Dendritic cell treated with granulocyte-macrophage colony-stimulating factor and Interleukin-4, amounts not matched to agents 40 ng/mL and 50 ng/mL, for 4 days (primary cell): ENCODE results near the gene PPT2.
A peak's percentile ranks its signal among the peaks of the same experiment; 100 is the strongest.

ENCODE experiments used
- H3K27ac Mint-ChIP-seq: one replicate; pipeline ENCODE4 v1.8.0; 2022; ENCODE audit warnings: mild to moderate bottlenecking, mixed read lengths
- H3K27me3 Mint-ChIP-seq: one replicate; pipeline ENCODE4 v1.8.0; 2022; ENCODE audit warnings: mild to moderate bottlenecking, mixed read lengths
- H3K36me3 Mint-ChIP-seq: one replicate; pipeline ENCODE4 v1.8.0; 2022; ENCODE audit warnings: low read depth, mixed read lengths
- H3K4me1 Mint-ChIP-seq: one replicate; pipeline ENCODE4 v1.8.0; 2022; ENCODE audit warnings: low read depth, mixed read lengths
- H3K4me3 Mint-ChIP-seq: one replicate; pipeline ENCODE4 v1.8.0; 2022; ENCODE audit warnings: mild to moderate bottlenecking, moderate library complexity, mixed read lengths
- H3K9me3 Mint-ChIP-seq: one replicate; pipeline ENCODE4 v1.8.0; 2022; ENCODE audit warnings: mixed read lengths
- intact Hi-C: fragments of 100-400 bp; cut with micrococcal nuclease; formaldehyde crosslinking; loops from one replicate; pipeline ENCODE4 v1.15.0; 2022

The PPT2 gene

GRCh38 chr6:32151863-32152768 is 1.8 kb upstream of the PPT2 start, which contains the start of gene PRRT1:
Gene PRRT1, minus strand, starts transcription at chr6:32151939. Its CDS starts 112 bp downstream, at chr6:32151827.
- intact Hi-C loops: no loop called here
- H3K27ac Mint-ChIP-seq: no peak within 1 kb of the TSS
- H3K4me3 Mint-ChIP-seq: no peak within 1 kb of the TSS
- H3K27me3 Mint-ChIP-seq: peaks cover 81% of the 10 kb centered on the region
- H3K36me3 Mint-ChIP-seq: no peaks in the 10 kb centered on the region
- H3K9me3 Mint-ChIP-seq: no peaks in the 10 kb centered on the region
- H3K4me1 Mint-ChIP-seq: peaks cover 53% of the 10 kb centered on the region

DNA sequence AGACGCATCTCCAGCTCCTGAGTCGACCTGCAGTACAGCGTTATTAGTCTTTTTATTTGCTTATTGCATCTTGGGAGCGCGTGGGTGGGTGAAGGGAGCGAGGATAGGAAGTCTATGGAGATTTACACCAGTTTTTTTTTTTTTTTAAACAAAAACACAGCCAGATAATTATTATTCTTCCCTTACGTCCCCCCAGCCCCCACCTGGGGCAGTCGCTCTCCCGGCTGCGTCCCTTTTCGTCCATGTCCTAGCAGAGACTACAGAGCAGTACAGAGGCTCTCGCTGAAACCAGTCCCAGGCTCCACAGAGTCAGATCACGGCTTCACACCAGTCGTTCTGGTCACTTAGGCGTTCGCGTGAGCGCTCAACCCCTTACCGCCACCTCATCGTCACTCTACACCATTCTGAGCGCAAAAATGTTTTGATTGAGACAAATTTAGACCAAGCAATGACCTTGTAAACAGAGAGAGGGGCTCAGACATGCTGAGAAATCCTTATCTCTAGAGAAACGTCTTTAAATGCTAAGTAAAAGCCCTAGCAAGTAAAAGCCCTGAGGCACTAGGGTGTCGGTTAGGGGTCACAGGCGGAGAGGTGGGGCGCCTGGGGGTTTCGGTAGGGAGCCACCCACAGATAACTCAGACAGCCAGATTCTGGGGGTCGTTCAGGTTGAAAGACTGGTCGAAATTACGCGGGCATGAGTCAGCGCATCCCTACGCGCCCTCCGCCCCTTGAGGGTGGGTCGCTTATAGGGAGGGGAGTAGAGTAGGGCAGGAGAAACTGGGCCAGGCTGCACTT is 975 bp upstream of the PPT2 start:
- H3K27ac Mint-ChIP-seq: no peak overlapping the region
- no peaks in the 10 kb centered on the region for H3K36me3 Mint-ChIP-seq
- no peaks in the 10 kb centered on the region for H3K9me3 Mint-ChIP-seq
- intact Hi-C loops: loop anchor here (1.0 kb wide), 1 partner anchor 26 kb away; no protein-coding TSS in a partner anchor
- peaks cover 48% of the 10 kb centered on the region for H3K4me1 Mint-ChIP-seq
- peaks cover 73% of the 10 kb centered on the region for H3K27me3 Mint-ChIP-seq
- H3K4me3 Mint-ChIP-seq: no peak overlapping the region

DNA sequence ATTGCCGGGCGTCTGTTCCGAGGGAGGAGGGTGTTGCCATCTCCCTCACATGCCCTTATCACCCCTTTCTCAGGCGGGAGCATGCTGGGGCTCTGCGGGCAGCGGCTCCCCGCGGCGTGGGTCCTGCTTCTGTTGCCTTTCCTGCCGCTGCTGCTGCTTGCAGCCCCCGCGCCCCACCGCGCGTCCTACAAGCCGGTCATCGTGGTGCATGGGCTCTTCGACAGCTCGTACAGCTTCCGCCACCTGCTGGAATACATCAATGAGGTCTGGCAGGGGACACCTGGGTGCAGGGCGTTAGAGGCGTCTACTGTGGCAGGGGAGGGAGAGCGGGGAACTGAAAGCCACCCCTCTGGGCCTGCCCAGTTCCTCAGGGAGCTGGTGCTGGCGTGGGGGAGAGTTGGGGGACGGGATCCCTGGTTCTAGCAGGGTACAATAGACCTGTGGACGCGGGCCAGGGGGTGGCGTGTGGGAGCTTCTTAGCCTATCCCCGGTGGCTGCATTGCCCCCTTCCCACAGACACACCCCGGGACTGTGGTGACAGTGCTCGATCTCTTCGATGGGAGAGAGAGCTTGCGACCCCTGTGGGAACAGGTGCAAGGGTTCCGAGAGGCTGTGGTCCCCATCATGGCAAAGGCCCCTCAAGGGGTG is 697 bp downstream of the PPT2 start:
- peak overlapping the region; percentile 86 for H3K4me3 Mint-ChIP-seq
- intact Hi-C loops: no loop called here
- H3K4me1 Mint-ChIP-seq: peaks cover 35% of the 10 kb centered on the region
- H3K9me3 Mint-ChIP-seq: no peaks in the 10 kb centered on the region
- H3K27me3 Mint-ChIP-seq: peaks cover 56% of the 10 kb centered on the region
- peak overlapping the region; percentile 61 for H3K27ac Mint-ChIP-seq
- H3K36me3 Mint-ChIP-seq: no peaks in the 10 kb centered on the region

DNA sequence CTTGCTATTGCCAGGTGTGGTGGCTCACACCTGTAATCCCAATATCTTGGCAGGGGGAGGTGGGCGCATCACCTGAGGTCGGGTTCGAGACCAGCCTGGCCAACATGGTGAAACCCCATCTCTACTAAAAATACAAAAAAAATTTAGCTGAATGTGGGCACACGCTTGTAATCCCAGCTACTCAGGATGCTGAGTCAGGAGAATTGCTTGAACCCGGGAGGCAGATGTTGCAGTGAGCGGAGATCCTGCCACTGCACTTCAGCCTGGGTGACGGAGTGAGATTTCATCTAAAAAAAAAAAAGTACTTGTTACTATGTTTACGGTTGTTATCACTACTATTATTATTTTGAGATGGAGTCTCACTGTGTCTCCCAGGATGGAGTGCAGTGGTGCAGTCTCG is 3.0 kb downstream of the PPT2 start:
- Mint-ChIP-seq H3K27ac (no peak overlapping the region), H3K4me1 (peaks cover 29% of the 10 kb centered on the region), H3K4me3 (no peak overlapping the region), H3K36me3 (no peaks in the 10 kb centered on the region), H3K9me3 (no peaks in the 10 kb centered on the region), H3K27me3 (peaks cover 36% of the 10 kb centered on the region)
- intact Hi-C loops: no loop called here

- intact Hi-C loops: no loop called here
- no peak overlapping the region for H3K27ac Mint-ChIP-seq
Measured at GRCh38 chr6:32158052-32158451, 4.1 kb downstream of the PPT2 start.

DNA sequence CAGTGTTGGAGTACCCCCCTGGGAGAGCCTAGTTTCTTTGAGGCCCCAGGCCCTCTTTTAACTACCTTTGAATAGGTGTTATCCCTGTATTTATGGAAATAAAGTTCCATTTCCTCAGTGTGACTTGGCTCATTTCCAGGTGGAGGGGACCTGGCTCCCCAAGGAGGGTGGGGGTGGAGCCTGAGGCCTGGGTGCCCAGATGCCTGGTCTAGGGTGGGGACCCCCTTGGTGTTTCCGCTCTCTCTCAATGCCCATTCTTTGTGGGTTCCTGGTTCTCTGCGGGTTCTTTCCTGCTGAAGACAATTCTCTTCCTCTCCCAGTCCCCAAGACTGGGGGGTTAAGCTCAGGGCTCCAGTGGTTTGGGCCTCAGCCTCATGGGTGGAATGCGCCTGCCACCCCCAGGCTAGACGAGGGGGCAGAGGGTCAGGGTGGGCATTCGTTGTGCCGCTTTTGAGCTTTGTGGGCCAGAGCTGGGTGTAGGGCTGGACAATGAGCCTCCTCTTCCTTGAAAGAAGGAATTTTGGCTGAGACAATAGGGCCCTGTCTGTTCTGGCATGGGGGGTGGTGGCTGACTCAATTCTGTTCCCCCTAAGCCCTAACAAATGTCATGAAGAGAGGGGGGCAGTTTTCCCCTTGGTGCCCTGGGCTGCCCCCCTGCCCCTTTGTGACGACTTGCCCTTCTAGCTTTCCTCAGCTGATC is 9.8 kb downstream of the PPT2 start:
- intact Hi-C loops: no loop called here
- H3K36me3 Mint-ChIP-seq: peaks cover 34% of the 10 kb centered on the region
- no peaks in the 10 kb centered on the region for H3K4me1 Mint-ChIP-seq
- H3K4me3 Mint-ChIP-seq: no peak overlapping the region
- no peak overlapping the region for H3K27ac Mint-ChIP-seq
- no peaks in the 10 kb centered on the region for H3K27me3 Mint-ChIP-seq
- H3K9me3 Mint-ChIP-seq: no peaks in the 10 kb centered on the region

More at GRCh38 chr6:32158052-32158451, 4.1 kb downstream of the PPT2 start:
- Mint-ChIP-seq H3K4me3 (no peak overlapping the region), H3K36me3 (no peaks in the 10 kb centered on the region), H3K9me3 (no peaks in the 10 kb centered on the region), H3K4me1 (peaks cover 26% of the 10 kb centered on the region), H3K27me3 (peaks cover 25% of the 10 kb centered on the region)

DNA sequence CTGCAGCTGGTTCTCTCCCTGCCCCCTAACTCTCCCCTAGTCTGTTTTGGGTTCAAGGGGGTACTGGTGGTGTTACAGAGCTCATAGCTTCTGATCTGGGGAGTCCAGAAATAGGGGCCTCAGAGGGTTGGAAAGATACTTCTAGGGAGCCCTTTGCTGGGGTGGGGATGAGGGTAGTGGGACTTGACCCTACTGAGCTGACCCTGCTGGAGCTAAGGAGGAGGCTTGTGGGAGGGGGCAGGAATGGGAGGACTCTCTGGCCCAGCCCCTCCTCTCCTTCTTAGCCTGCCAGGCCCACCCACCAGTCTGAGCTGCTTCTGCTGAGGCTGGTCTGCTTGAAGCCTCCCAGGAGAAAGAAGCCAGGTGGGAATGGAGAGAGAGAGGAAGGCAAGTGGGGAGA is 10.4 kb downstream of the PPT2 start, which contains the start of gene EGFL8:
Gene EGFL8 (plus strand): TSS at position 301 of the 400 bp plus-strand sequence. CDS start 1,571 bp downstream, outside the sequence.
- Mint-ChIP-seq H3K9me3 (no peaks in the 10 kb centered on the region), H3K4me1 (no peaks in the 10 kb centered on the region), H3K27me3 (no peaks in the 10 kb centered on the region), H3K27ac (no peak within 1 kb of the TSS), H3K4me3 (no peak within 1 kb of the TSS), H3K36me3 (peaks cover 40% of the 10 kb centered on the region)
- intact Hi-C loops: no loop called here

- Mint-ChIP-seq H3K9me3 (no peaks in the 10 kb centered on the region), H3K4me3 (no peak overlapping the region), H3K27ac (no peak overlapping the region), H3K4me1 (peaks cover 6% of the 10 kb centered on the region), H3K27me3 (no peaks in the 10 kb centered on the region), H3K36me3 (peaks cover 62% of the 10 kb centered on the region)
- intact Hi-C loops: no loop called here
Measured at GRCh38 chr6:32166411-32167061, 12.6 kb downstream of the PPT2 start.

GRCh38 chr6:32167154-32167760 is 13.3 kb downstream of the PPT2 start:
- H3K27ac Mint-ChIP-seq: no peak overlapping the region
- peaks cover 6% of the 10 kb centered on the region for H3K4me1 Mint-ChIP-seq
- peaks cover 63% of the 10 kb centered on the region for H3K36me3 Mint-ChIP-seq
- H3K4me3 Mint-ChIP-seq: no peak overlapping the region
- no peaks in the 10 kb centered on the region for H3K27me3 Mint-ChIP-seq
- intact Hi-C loops: no loop called here
- H3K9me3 Mint-ChIP-seq: no peaks in the 10 kb centered on the region

- Mint-ChIP-seq H3K27ac (no peak overlapping the region), H3K4me3 (no peak overlapping the region)
Measured at GRCh38 chr6:32167761-32168262, 13.9 kb downstream of the PPT2 start.

GRCh38 chr6:32168350-32168749 is 14.4 kb downstream of the PPT2 start:
- H3K36me3 Mint-ChIP-seq: peaks cover 63% of the 10 kb centered on the region
- peaks cover 15% of the 10 kb centered on the region for H3K4me1 Mint-ChIP-seq
- no peaks in the 10 kb centered on the region for H3K27me3 Mint-ChIP-seq
- H3K4me3 Mint-ChIP-seq: no peak overlapping the region
- intact Hi-C loops: no loop called here
- H3K9me3 Mint-ChIP-seq: no peaks in the 10 kb centered on the region
- H3K27ac Mint-ChIP-seq: no peak overlapping the region

More at GRCh38 chr6:32167761-32168262, 13.9 kb downstream of the PPT2 start:
- Mint-ChIP-seq H3K9me3 (no peaks in the 10 kb centered on the region), H3K4me1 (peaks cover 9% of the 10 kb centered on the region), H3K27me3 (no peaks in the 10 kb centered on the region), H3K36me3 (peaks cover 63% of the 10 kb centered on the region)
- intact Hi-C loops: no loop called here

DNA sequence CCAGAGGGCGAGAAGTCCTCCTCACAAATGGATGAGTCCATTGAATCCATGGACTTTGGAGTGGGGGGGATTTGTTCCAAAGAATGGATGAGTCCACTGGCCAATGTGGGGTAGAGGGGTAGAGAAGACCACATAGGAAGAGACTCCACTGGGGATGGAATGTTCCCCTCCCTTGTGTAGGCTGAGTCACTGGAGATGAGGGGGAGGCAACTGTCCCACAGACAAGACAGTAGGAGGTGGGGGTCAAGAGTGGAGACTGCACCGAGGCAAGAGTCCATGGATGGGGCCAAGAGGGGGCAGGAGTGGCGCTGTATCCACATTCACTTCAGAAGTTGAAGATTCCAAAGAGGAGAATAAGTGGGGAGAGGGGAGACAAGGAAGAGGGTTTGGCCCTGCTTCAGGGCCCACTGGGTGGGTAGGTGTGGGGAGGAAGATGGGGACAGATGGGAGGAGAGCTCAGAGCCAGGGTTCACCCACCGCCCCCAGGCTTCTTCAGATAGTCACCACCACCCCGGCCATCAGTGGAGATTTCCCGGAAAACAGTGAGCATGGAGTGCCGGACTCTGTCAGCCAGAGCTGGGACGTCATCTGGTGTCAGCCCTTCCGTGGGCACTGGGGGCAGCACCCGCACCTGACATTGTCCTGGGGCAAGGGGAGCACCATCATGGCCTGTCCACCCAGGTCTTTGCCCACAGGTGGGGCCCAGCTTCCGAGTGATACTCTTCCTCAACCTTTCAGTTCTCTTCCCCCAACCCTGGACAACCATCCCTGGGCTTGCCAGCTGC is 15.1 kb downstream of the PPT2 start:
- Mint-ChIP-seq H3K9me3 (no peaks in the 10 kb centered on the region), H3K4me1 (peaks cover 21% of the 10 kb centered on the region), H3K27me3 (no peaks in the 10 kb centered on the region), H3K36me3 (peaks cover 63% of the 10 kb centered on the region), H3K4me3 (no peak overlapping the region), H3K27ac (no peak overlapping the region)
- intact Hi-C loops: no loop called here
